ENCODE data around the gene MTOR.

DNA sequence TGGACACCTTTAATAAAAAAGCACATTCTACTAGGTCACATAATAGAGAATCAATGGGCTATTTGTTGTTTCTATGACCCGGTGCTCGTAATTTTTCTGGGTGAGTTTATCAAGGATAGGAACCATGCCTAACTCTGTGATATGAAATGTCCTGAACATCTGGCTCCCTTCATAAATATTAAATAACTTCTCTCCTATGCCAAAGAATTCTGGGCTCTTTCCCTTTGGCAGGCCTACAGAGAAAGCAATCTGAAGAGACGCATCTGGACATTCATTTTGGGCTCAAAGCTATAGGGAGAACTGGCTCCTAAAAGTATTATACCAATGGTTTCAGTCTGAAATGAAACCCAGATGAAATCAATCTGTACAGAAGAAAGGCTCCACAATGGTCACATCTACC lies 112.0 kb downstream of the MTOR start:
- TF ChIP-seq, protein P1, sequence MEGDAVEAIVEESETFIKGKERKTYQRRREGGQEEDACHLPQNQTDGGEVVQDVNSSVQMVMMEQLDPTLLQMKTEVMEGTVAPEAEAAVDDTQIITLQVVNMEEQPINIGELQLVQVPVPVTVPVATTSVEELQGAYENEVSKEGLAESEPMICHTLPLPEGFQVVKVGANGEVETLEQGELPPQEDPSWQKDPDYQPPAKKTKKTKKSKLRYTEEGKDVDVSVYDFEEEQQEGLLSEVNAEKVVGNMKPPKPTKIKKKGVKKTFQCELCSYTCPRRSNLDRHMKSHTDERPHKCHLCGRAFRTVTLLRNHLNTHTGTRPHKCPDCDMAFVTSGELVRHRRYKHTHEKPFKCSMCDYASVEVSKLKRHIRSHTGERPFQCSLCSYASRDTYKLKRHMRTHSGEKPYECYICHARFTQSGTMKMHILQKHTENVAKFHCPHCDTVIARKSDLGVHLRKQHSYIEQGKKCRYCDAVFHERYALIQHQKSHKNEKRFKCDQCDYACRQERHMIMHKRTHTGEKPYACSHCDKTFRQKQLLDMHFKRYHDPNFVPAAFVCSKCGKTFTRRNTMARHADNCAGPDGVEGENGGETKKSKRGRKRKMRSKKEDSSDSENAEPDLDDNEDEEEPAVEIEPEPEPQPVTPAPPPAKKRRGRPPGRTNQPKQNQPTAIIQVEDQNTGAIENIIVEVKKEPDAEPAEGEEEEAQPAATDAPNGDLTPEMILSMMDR (conservative IDR thresholded peaks at IDR 0.05; ENCODE audit: low read depth, low read length) = no peak
- no peak for TF ChIP-seq EZH2 (IDR thresholded peaks at IDR 0.05; ENCODE audit: low read length, unreplicated experiment)
- TF ChIP-seq EZH2phosphoT487 (IDR thresholded peaks at IDR 0.05; ENCODE audit: borderline replicate concordance, low read length) = no peak
